HG02588 (cell line): ENCODE results near the gene TWIST2.

Experiments
- ATAC-seq: cut with Tn5 transposase; IDR thresholded peaks from one replicate; pipeline ENCODE4 v1.9.1; 2021; ENCODE audit warnings: mild to moderate bottlenecking, moderate library complexity; ENCODE audit not compliant: unreplicated experiment

Gene TWIST2

GRCh38 chr2:238936162-238937052, 88.5 kb downstream of the TWIST2 start:
- ATAC-seq, result no peak

- no peak for ATAC-seq
Measured at GRCh38 chr2:238938003-238938400, 90.1 kb downstream of the TWIST2 start.

- no peak for ATAC-seq
Measured at GRCh38 chr2:238938401-238939055, 90.6 kb downstream of the TWIST2 start.

- ATAC-seq, result no peak
Measured at GRCh38 chr2:238939074-238939473, 91.2 kb downstream of the TWIST2 start.

GRCh38 chr2:238939521-238940403, 91.9 kb downstream of the TWIST2 start:
- ATAC-seq, result no peak

- no peak for ATAC-seq
Measured at GRCh38 chr2:238940806-238941205, 92.9 kb downstream of the TWIST2 start.

GRCh38 chr2:238941262-238941792, 93.4 kb downstream of the TWIST2 start:
- no peak for ATAC-seq

- ATAC-seq, result no peak
Measured at GRCh38 chr2:238942080-238942725, 94.3 kb downstream of the TWIST2 start.

GRCh38 chr2:238942726-238943300, 94.9 kb downstream of the TWIST2 start:
- no peak for ATAC-seq

- no peak for ATAC-seq
Measured at GRCh38 chr2:238943338-238944067, 95.6 kb downstream of the TWIST2 start.

- no peak for ATAC-seq
Measured at GRCh38 chr2:238945433-238946150, 97.7 kb downstream of the TWIST2 start.

GRCh38 chr2:238946318-238947242, 98.7 kb downstream of the TWIST2 start:
- ATAC-seq, result no peak

- ATAC-seq, result no peak
Measured at GRCh38 chr2:238947243-238947760, 99.4 kb downstream of the TWIST2 start.

GRCh38 chr2:238947920-238948710, 100.2 kb downstream of the TWIST2 start:
- no peak for ATAC-seq

GRCh38 chr2:238948765-238949641, 101.1 kb downstream of the TWIST2 start:
- ATAC-seq, result no peak
